GM23338 (cell line): ENCODE measurements around the gene CGNL1. TPM values are rescaled to one million over a fixed set of nuclear protein-coding genes. Genes with fewer than 3 reads are reported as not detected.

Experiments
- ATAC-seq: fragments of 200-7000 bp; cut with Tn5 transposase; 3 replicates; pipeline ENCODE4 v1.9.1; 2020
- DNase-seq: peaks from one replicate; pipeline ENCODE4 v3.0.0-alpha.2; 2015; ENCODE audit warnings: low spot score
- H2AFZ ChIP-seq: fragments of 200-600 bp; sonication (generic); 2 replicates; pipeline ENCODE4 v1.8.0; 2016; ENCODE audit warnings: antibody characterized with exemption, mild to moderate bottlenecking, moderate library complexity
- H3F3A ChIP-seq: fragments of 200-600 bp; sonication (generic); replicated peaks from 2 replicates; pipeline ENCODE4 v1.8.0; 2017; ENCODE audit warnings: antibody characterized with exemption, mixed run types, low read depth
- H3K27ac ChIP-seq: fragments of 200-600 bp; sonication (generic); 2 replicates; pipeline ENCODE4 v1.6.1; 2016; ENCODE audit warnings: low read depth
- H3K27me3 ChIP-seq: fragments of 200-600 bp; sonication (generic); 2 replicates; pipeline ENCODE4 v1.8.0; 2016; ENCODE audit warnings: mild to moderate bottlenecking, mixed run types, moderate library complexity; ENCODE audit not compliant: insufficient read depth
- H3K36me3 ChIP-seq: fragments of 200-600 bp; sonication (generic); 2 replicates; pipeline ENCODE4 v1.8.0; 2016; ENCODE audit warnings: mild to moderate bottlenecking; ENCODE audit not compliant: insufficient read depth
- H3K4me1 ChIP-seq: fragments of 200-600 bp; sonication (generic); 2 replicates; pipeline ENCODE4 v1.8.0; 2016; ENCODE audit warnings: mild to moderate bottlenecking, moderate library complexity; ENCODE audit not compliant: insufficient read depth
- H3K4me2 ChIP-seq: fragments of 200-600 bp; sonication (generic); 2 replicates; pipeline ENCODE4 v1.7.1; 2017; ENCODE audit warnings: mixed run types
- H3K4me3 ChIP-seq: fragments of 200-600 bp; sonication (generic); 2 replicates; pipeline ENCODE4 v1.6.1; 2016; ENCODE audit warnings: mixed run types
- H3K79me2 ChIP-seq: fragments of 200-600 bp; sonication (generic); replicated peaks from 2 replicates; pipeline ENCODE4 v1.8.0; 2017; ENCODE audit warnings: mild to moderate bottlenecking; ENCODE audit not compliant: insufficient read depth
- H3K9me2 ChIP-seq: fragments of 200-600 bp; sonication (generic); 2 replicates; pipeline ENCODE4 v1.8.0; 2017; ENCODE audit not compliant: insufficient read depth
- H4K20me1 ChIP-seq: fragments of 200-600 bp; sonication (generic); replicated peaks from 2 replicates; pipeline ENCODE4 v1.8.0; 2017; ENCODE audit warnings: mild to moderate bottlenecking; ENCODE audit not compliant: insufficient read depth
- H3K27ac Mint-ChIP-seq: 2 replicates; pipeline ENCODE4 v1.8.0; 2020; ENCODE audit warnings: inconsistent platforms, mild to moderate bottlenecking, moderate library complexity, mixed read lengths
- H3K27me3 Mint-ChIP-seq: 3 replicates; pipeline ENCODE4 v1.8.0; 2022; ENCODE audit warnings: low read depth, mild to moderate bottlenecking, moderate library complexity, mixed read lengths, inconsistent platforms; ENCODE audit not compliant: insufficient read depth, poor library complexity
- H3K36me3 Mint-ChIP-seq: 3 replicates; pipeline ENCODE4 v1.8.0; 2021; ENCODE audit warnings: low read depth, mild to moderate bottlenecking, inconsistent platforms, moderate library complexity, mixed read lengths
- H3K4me1 Mint-ChIP-seq: 3 replicates; pipeline ENCODE4 v1.8.0; 2020; ENCODE audit warnings: mild to moderate bottlenecking, inconsistent platforms, mixed read lengths
- H3K4me3 Mint-ChIP-seq: 3 replicates; pipeline ENCODE4 v1.8.0; 2021; ENCODE audit warnings: moderate library complexity, mild to moderate bottlenecking, inconsistent platforms, mixed read lengths
- H3K9me3 Mint-ChIP-seq: 3 replicates; pipeline ENCODE4 v1.8.0; 2020; ENCODE audit warnings: moderate library complexity, mild to moderate bottlenecking, inconsistent platforms, mixed read lengths
- CREB1 ChIP-seq: fragments of 250-450 bp; sonication (Bioruptor Pico); IDR thresholded peaks from 2 replicates; pipeline ENCODE4 v1.5.0; 2020; ENCODE audit warnings: low read depth, mild to moderate bottlenecking, moderate library complexity
- CTCF ChIP-seq, 2 experiments: fragments of 200-600 bp in 1 of 2; sonication (generic) in 1 of 2; conservative IDR thresholded peaks; 2 replicates each; pipeline versions ENCODE4 v1.5.1 to v1.6.1; 2016 to 2017; ENCODE audit warnings: antibody characterized with exemption in 2 of 2, low read depth in 2 of 2, mild to moderate bottlenecking in 2 of 2, moderate library complexity in 1 of 2
- EZH2phosphoT487 ChIP-seq: fragments of 200-600 bp; sonication (generic); IDR thresholded peaks from one replicate; pipeline ENCODE4 v1.8.1; 2018; ENCODE audit warnings: antibody characterized with exemption; ENCODE audit not compliant: unreplicated experiment
- JUNB ChIP-seq: IDR thresholded peaks from one replicate; pipeline ENCODE4 v1.6.1; 2016; ENCODE audit warnings: antibody characterized with exemption; ENCODE audit not compliant: unreplicated experiment
- NANOG ChIP-seq: IDR thresholded peaks from 2 replicates; pipeline ENCODE4 v1.6.1; 2016; ENCODE audit warnings: antibody characterized with exemption, borderline replicate concordance
- POLR2AphosphoS5 ChIP-seq: IDR thresholded peaks from 2 replicates; pipeline ENCODE4 v1.6.1; 2016; ENCODE audit warnings: antibody characterized with exemption, low read depth
- ZNF331 ChIP-seq: fragments of 250-450 bp; sonication (Bioruptor Pico); IDR thresholded peaks from 2 replicates; pipeline ENCODE4 v1.5.0; 2020; ENCODE audit warnings: low read depth, mild to moderate bottlenecking, moderate library complexity
- polyA plus RNA-seq: library from polyadenylated mRNA; unstranded; fragments of >200 nt; fragmentation: Nextera tagmentation; extraction: Ambion mirVana; gene quantifications from 2 replicates; pipeline ENCODE4 v1.2.1, GENCODE V29; 2016
- total RNA-seq: library from RNA; depleted of rRNA; stranded (reverse); fragments of >200 nt; shearing (Covaris generic); gene quantifications from 2 replicates; pipeline ENCODE4 v1.2.3, GENCODE V29; 2014
- TF ChIP-seq, protein P1 (sequence below): fragments of 250-450 bp; sonication (Bioruptor Pico); IDR thresholded peaks from 2 replicates; pipeline ENCODE4 v1.5.0; 2020; ENCODE audit warnings: mild to moderate bottlenecking, moderate library complexity

The CGNL1 gene
- total and polyA plus RNA-seq, 2 experiments from 2014 or later = 20.0 to 57.8 TPM

GRCh38 chr15:57380854-57381253 is 4.5 kb downstream of the CGNL1 start:
- DNase-seq = no peak
- no peaks in the 10 kb centered on the region for H3K36me3 ChIP-seq
- H3F3A ChIP-seq = peaks cover 11% of the 10 kb centered on the region
- Mint-ChIP-seq H3K9me3 (no peaks in the 10 kb centered on the region), H3K27ac (no peak overlapping the region), H3K36me3 (no peaks in the 10 kb centered on the region; the same call in 2 of the 3 replicates), H3K4me3 (no peak overlapping the region), H3K4me1 (peaks cover 72% of the 10 kb centered on the region), H3K27me3 (peaks cover 21% of the 10 kb centered on the region)
- no peak overlapping the region for H3K27ac ChIP-seq
- H3K27me3 ChIP-seq = peaks cover 13% of the 10 kb centered on the region
- ATAC-seq = no peak
- H3K79me2 ChIP-seq = peaks cover 50% of the 10 kb centered on the region
- TF ChIP-seq ZNF331 (CRISPR knock-in tag) (no peak), EZH2phosphoT487 (no peak), NANOG (no peak)
- no peaks in the 10 kb centered on the region for H4K20me1 ChIP-seq
- H3K4me3 ChIP-seq = no peak overlapping the region
- H3K4me2 ChIP-seq = no peak overlapping the region
- H3K9me2 ChIP-seq = no peaks in the 10 kb centered on the region
- H3K4me1 ChIP-seq = peaks cover 66% of the 10 kb centered on the region
- no peak overlapping the region for H2AFZ ChIP-seq

- H3K36me3 ChIP-seq = no peaks in the 10 kb centered on the region
- Mint-ChIP-seq H3K9me3 (no peaks in the 10 kb centered on the region), H3K36me3 (no peaks in the 10 kb centered on the region; the same call in 2 of the 3 replicates), H3K4me1 (peaks cover 81% of the 10 kb centered on the region), H3K27me3 (peaks cover 14% of the 10 kb centered on the region), H3K27ac (peak overlapping the region; percentile 85), H3K4me3 (no peak overlapping the region)
- H3K4me2 ChIP-seq = peak overlapping the region; percentile 72
- no peak for DNase-seq
- H3K4me3 ChIP-seq = 0 out of 2 replicates have a peak overlapping the region, but pooled peaks have one; percentile 5
- no peak for ATAC-seq
- H4K20me1 ChIP-seq = no peaks in the 10 kb centered on the region
- no peaks in the 10 kb centered on the region for H3K9me2 ChIP-seq
- H3K27ac ChIP-seq = peak overlapping the region; percentile 68
- H3K79me2 ChIP-seq = peaks cover 61% of the 10 kb centered on the region
- H3F3A ChIP-seq = peaks cover 17% of the 10 kb centered on the region
- H2AFZ ChIP-seq = no peak overlapping the region
- peaks cover 73% of the 10 kb centered on the region for H3K4me1 ChIP-seq
- TF ChIP-seq JUNB = no peak
- TF ChIP-seq EZH2phosphoT487 = no peak
- H3K27me3 ChIP-seq = peaks cover 8% of the 10 kb centered on the region
Measured at GRCh38 chr15:57382215-57382614, 5.9 kb downstream of the CGNL1 start.

DNA sequence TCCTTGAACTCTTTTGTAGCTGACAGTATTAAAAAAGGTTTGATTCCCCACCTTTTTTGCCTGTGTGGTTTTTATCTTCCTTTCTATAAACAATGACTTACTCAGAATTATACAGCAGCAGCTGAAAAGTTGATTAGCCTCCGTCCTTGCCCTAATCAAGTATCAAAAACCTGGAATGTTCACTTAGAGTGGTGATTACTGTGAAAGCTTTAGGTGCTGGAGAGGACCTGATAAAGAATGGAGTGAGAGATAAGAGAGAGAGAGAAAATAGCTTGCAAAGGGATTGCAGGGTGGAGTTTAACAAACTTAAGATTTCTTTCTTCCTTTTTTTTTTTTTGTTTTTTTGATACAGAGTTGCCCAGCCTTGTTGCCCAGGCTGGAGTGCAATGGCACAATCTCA is 6.7 kb downstream of the CGNL1 start:
- peak overlapping the region; percentile 43 for H3K27ac Mint-ChIP-seq
- no peaks in the 10 kb centered on the region for H3K36me3 Mint-ChIP-seq
- Histone ChIP-seq H3K4me3 (0 out of 2 replicates have a peak overlapping the region, but pooled peaks have one; percentile 5), H3F3A (peaks cover 16% of the 10 kb centered on the region), H3K36me3 (no peaks in the 10 kb centered on the region), H3K27me3 (0 out of 2 replicates have a peak, but pooled peaks cover under 1% of the 10 kb centered on the region), H2AFZ (no peak overlapping the region), H3K27ac (peak overlapping the region; percentile 68), H4K20me1 (no peaks in the 10 kb centered on the region), H3K9me2 (no peaks in the 10 kb centered on the region), H3K4me2 (peak overlapping the region; percentile 72), H3K4me1 (peaks cover 72% of the 10 kb centered on the region), H3K79me2 (peaks cover 64% of the 10 kb centered on the region)
- H3K4me3 Mint-ChIP-seq = no peak overlapping the region; the same call in 2 of the 3 replicates
- ATAC-seq (no peak), DNase-seq (no peak)
- peaks cover 81% of the 10 kb centered on the region for H3K4me1 Mint-ChIP-seq
- H3K27me3 Mint-ChIP-seq = peaks cover 8% of the 10 kb centered on the region
- no peaks in the 10 kb centered on the region for H3K9me3 Mint-ChIP-seq
- TF ChIP-seq JUNB (no peak), POLR2AphosphoS5 (no peak), CREB1 (no peak), CTCF (conservative IDR thresholded peaks at IDR 0.05; ENCODE audit: low read depth in 2 of 2) (no peak)
- TF ChIP-seq, protein P1, sequence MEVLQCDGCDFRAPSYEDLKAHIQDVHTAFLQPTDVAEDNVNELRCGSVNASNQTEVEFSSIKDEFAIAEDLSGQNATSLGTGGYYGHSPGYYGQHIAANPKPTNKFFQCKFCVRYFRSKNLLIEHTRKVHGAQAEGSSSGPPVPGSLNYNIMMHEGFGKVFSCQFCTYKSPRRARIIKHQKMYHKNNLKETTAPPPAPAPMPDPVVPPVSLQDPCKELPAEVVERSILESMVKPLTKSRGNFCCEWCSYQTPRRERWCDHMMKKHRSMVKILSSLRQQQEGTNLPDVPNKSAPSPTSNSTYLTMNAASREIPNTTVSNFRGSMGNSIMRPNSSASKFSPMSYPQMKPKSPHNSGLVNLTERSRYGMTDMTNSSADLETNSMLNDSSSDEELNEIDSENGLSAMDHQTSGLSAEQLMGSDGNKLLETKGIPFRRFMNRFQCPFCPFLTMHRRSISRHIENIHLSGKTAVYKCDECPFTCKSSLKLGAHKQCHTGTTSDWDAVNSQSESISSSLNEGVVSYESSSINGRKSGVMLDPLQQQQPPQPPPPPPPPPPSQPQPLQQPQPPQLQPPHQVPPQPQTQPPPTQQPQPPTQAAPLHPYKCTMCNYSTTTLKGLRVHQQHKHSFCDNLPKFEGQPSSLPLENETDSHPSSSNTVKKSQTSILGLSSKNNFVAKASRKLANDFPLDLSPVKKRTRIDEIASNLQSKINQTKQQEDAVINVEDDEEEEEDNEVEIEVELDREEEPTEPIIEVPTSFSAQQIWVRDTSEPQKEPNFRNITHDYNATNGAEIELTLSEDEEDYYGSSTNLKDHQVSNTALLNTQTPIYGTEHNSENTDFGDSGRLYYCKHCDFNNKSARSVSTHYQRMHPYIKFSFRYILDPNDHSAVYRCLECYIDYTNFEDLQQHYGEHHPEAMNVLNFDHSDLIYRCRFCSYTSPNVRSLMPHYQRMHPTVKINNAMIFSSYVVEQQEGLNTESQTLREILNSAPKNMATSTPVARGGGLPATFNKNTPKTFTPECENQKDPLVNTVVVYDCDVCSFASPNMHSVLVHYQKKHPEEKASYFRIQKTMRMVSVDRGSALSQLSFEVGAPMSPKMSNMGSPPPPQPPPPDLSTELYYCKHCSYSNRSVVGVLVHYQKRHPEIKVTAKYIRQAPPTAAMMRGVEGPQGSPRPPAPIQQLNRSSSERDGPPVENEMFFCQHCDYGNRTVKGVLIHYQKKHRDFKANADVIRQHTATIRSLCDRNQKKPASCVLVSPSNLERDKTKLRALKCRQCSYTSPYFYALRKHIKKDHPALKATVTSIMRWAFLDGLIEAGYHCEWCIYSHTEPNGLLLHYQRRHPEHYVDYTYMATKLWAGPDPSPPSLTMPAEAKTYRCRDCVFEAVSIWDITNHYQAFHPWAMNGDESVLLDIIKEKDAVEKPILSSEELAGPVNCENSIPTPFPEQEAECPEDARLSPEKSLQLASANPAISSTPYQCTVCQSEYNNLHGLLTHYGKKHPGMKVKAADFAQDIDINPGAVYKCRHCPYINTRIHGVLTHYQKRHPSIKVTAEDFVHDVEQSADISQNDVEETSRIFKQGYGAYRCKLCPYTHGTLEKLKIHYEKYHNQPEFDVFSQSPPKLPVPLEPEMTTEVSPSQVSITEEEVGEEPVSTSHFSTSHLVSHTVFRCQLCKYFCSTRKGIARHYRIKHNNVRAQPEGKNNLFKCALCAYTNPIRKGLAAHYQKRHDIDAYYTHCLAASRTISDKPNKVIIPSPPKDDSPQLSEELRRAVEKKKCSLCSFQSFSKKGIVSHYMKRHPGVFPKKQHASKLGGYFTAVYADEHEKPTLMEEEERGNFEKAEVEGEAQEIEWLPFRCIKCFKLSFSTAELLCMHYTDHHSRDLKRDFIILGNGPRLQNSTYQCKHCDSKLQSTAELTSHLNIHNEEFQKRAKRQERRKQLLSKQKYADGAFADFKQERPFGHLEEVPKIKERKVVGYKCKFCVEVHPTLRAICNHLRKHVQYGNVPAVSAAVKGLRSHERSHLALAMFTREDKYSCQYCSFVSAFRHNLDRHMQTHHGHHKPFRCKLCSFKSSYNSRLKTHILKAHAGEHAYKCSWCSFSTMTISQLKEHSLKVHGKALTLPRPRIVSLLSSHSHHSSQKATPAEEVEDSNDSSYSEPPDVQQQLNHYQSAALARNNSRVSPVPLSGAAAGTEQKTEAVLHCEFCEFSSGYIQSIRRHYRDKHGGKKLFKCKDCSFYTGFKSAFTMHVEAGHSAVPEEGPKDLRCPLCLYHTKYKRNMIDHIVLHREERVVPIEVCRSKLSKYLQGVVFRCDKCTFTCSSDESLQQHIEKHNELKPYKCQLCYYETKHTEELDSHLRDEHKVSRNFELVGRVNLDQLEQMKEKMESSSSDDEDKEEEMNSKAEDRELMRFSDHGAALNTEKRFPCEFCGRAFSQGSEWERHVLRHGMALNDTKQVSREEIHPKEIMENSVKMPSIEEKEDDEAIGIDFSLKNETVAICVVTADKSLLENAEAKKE (CRISPR knock-in tag) = no peak
